Type B pancreatic cell (in vitro differentiated cells): ENCODE results near the gene CPLX1. TPM values are rescaled to one million over a fixed set of nuclear protein-coding genes. Genes with fewer than 3 reads are reported as not detected.

Experiments
- DNase-seq: peaks from one replicate; pipeline ENCODE4 v3.0.0; 2021; ENCODE audit warnings: mixed read lengths; ENCODE audit not compliant: unreplicated experiment; ENCODE audit errors: extremely low spot score
- H3K27ac Mint-ChIP-seq: 2 replicates; pipeline ENCODE4 v1.8.0; 2021; ENCODE audit warnings: mild to moderate bottlenecking, mixed read lengths
- H3K27me3 Mint-ChIP-seq: 2 replicates; pipeline ENCODE4 v1.8.0; 2021; ENCODE audit warnings: mixed read lengths
- H3K36me3 Mint-ChIP-seq: 2 replicates; pipeline ENCODE4 v1.8.0; 2021; ENCODE audit warnings: mixed read lengths
- H3K4me1 Mint-ChIP-seq: one replicate; pipeline ENCODE4 v1.8.0; 2021; ENCODE audit warnings: mixed read lengths; ENCODE audit not compliant: unreplicated experiment
- H3K4me3 Mint-ChIP-seq: 2 replicates; pipeline ENCODE4 v1.8.0; 2021; ENCODE audit warnings: mild to moderate bottlenecking, mixed read lengths
- H3K9me3 Mint-ChIP-seq: 2 replicates; pipeline ENCODE4 v1.8.0; 2021; ENCODE audit warnings: mixed read lengths
- total RNA-seq: library from RNA; stranded (reverse); gene quantifications from 2 replicates; pipeline ENCODE4 v1.2.1, GENCODE V29; 2021; ENCODE audit warnings: low replicate concordance
- TF ChIP-seq, protein P1 (sequence below): fragments of 200-600 bp; sonication (generic); conservative IDR thresholded peaks from 2 replicates; pipeline ENCODE4 v1.5.0; 2021; ENCODE audit warnings: antibody characterized with exemption, mild to moderate bottlenecking

CPLX1 gene
- total RNA-seq, 1 donor from 2014 or later: 5.6 TPM

DNA sequence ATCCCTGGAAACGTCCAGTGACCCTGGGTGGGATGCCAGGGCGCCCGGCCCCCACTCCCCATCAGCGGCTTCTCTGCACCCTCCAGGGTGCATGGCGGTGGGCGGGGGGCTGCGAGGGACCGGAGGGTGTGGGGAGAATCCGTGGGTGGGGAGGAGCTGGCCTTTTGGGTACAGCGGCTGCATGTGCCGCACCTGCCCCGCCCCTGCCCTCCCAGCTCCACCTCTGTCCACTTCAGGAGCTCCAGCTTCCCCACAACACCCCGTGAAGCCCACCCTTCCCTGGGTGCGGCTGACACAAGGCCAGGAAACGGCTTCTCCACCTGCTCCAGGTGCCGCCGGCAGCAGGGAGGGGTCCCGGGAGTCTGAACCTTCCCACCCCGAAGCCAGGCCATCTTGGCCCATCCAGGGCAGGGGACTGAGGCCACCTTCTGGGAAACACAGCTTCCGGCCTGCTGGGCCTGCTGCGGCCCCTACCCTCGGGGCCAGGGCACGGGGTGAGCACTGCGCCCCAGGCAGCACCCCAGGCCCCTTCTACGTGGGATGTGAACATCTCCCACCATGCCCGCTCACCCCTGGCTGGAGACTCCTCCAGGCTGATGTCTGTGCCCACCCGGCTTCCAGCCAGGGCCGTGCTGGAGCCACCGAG, 34.6 kb downstream of the CPLX1 start:
- DNase-seq: no peak
- Mint-ChIP-seq H3K9me3 (no peaks in the 10 kb centered on the region), H3K27me3 (peaks cover 40% of the 10 kb centered on the region), H3K36me3 (no peaks in the 10 kb centered on the region), H3K4me1 (peaks cover 9% of the 10 kb centered on the region), H3K4me3 (no peak overlapping the region), H3K27ac (no peak overlapping the region)
- TF ChIP-seq, protein P1, sequence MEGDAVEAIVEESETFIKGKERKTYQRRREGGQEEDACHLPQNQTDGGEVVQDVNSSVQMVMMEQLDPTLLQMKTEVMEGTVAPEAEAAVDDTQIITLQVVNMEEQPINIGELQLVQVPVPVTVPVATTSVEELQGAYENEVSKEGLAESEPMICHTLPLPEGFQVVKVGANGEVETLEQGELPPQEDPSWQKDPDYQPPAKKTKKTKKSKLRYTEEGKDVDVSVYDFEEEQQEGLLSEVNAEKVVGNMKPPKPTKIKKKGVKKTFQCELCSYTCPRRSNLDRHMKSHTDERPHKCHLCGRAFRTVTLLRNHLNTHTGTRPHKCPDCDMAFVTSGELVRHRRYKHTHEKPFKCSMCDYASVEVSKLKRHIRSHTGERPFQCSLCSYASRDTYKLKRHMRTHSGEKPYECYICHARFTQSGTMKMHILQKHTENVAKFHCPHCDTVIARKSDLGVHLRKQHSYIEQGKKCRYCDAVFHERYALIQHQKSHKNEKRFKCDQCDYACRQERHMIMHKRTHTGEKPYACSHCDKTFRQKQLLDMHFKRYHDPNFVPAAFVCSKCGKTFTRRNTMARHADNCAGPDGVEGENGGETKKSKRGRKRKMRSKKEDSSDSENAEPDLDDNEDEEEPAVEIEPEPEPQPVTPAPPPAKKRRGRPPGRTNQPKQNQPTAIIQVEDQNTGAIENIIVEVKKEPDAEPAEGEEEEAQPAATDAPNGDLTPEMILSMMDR: no peak

DNA sequence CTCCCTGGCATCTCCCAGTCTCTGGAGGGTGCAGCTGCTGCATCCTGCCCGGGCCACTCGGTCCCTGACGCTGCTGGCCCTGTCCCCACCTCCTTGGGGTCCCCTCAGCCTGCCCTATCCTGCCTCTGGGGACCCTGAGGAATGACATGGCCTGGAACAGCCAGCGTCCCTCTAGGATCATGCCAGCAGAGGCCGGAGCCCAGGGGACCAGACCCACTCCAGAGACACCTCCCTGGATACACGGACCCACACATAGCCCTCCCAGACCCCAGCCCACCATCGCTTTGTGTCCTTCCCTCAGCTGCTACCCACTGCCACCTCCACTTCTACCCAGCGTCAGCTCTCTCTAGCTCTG, 35.5 kb downstream of the CPLX1 start:
- peaks cover 33% of the 10 kb centered on the region for H3K27me3 Mint-ChIP-seq
- H3K27ac Mint-ChIP-seq: no peak overlapping the region
- no peaks in the 10 kb centered on the region for H3K9me3 Mint-ChIP-seq
- TF ChIP-seq, protein P1: no peak
- H3K4me3 Mint-ChIP-seq: no peak overlapping the region
- H3K36me3 Mint-ChIP-seq: no peaks in the 10 kb centered on the region
- peaks cover 9% of the 10 kb centered on the region for H3K4me1 Mint-ChIP-seq
- DNase-seq: no peak

DNA sequence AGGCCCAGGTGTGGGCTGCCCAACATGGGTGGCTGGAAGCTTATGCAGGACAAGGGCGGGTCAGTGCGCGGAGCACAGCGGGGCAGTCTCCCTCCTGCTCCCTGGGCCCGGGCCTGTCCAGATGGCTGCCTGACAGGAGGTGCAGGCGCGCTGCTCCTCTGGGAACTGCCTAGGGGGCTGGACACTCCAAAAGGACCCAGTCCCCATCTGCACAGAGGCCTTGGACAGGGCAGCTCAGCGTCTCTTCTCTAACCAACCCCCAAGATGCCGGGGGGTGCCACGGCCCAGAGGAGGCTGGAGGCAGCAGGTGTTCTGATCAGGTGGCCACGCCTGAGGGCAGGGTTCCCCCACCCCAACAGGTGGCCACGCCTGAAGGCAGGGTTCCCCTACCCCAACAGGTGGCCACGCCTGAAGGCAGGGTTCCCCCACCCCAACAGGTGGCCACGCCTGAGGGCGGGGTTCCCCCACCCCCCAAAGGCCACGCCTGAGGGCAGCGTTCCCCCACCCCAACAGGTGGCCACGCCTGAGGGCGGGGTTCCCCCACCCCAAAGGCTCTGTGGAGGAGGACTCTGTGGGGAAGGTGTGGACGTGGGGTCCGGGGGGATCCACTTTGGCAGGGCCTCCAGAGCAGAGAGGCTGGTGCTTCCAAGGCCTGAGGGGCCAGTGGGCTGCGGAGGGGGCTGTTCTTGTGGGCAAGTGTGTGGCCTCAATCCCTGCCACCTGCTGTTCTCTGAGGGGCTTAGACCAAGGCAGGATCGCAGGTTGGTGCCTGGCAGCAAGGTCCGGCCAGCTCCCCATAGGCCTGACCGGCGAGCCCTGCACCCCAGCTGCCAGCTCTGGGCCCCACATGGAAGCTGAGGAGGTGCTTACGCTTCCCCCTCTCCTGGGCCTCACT, 36.1 kb downstream of the CPLX1 start:
- Mint-ChIP-seq H3K27me3 (peaks cover 37% of the 10 kb centered on the region), H3K4me1 (peaks cover 9% of the 10 kb centered on the region), H3K27ac (no peak overlapping the region), H3K9me3 (no peaks in the 10 kb centered on the region), H3K4me3 (no peak overlapping the region), H3K36me3 (no peaks in the 10 kb centered on the region)
- DNase-seq: no peak
- TF ChIP-seq, protein P1: no peak

DNA sequence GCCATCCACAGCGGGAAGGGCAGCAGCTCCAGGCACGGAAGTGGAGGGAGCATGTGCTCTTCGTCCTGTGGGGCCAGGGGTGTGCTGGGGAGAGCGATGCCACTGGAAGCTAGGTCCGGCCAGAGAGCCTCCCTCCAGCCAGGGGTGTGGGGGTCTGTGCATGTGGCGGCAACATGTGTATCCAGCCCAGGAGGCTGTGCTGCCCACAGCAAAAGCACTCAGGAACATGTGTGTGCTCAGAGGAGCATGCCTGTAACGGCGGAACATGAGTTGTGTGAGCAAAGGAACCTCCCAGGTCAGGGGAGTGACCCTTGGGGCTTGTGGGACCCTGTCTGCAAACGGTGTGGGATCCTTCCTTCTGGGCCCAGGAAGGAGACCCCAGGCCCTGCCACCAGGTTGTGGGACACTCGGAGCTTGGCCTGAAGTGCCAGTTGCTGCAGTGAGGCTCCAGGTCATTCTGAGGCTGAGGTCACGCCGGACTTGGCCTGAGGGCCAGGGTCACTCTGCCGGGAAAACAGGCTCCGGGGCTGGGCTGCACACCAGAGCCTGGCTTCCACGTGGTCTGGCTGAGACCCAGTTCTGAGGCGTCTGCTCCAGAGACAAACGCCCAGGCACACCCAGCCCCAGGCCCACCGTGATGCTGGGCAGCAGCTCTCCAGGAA, 37.2 kb downstream of the CPLX1 start:
- Mint-ChIP-seq H3K4me3 (no peak overlapping the region), H3K9me3 (no peaks in the 10 kb centered on the region), H3K4me1 (peaks cover 9% of the 10 kb centered on the region), H3K27me3 (peaks cover 30% of the 10 kb centered on the region), H3K36me3 (no peaks in the 10 kb centered on the region), H3K27ac (no peak overlapping the region)
- DNase-seq: no peak
- TF ChIP-seq, protein P1: no peak

DNA sequence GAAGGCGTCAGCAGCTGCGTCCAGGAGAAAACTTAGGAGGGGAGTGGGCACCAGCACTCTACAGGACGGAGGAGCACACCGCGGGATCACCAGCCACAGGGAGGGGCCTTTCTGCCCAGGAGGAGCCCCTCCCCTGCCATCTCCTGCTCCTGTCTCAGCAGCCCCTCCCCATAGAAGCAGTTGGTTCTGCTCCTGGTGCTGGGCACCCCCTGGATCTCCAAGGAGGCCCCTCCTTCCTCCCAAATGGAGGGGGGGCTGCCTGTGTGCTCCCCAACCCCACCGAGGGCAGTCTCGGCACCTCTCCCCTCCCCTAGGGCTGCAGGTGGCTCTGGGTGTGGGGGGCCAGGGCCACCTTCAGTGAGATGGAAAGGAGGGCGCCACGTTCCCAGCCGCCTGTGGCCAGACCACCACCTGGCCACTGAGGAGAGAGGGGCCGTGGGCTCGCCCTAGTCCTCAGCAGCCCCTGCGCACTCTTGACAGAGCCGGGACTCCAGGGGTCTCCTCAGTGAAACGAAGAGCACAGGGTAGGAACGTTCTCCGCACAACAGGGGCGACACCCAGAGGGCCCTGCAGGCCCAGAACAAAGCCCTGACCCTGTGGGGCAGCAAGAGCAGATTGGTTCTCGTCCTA, 37.8 kb downstream of the CPLX1 start:
- Mint-ChIP-seq H3K4me3 (no peak overlapping the region), H3K9me3 (no peaks in the 10 kb centered on the region), H3K27me3 (peaks cover 26% of the 10 kb centered on the region), H3K36me3 (no peaks in the 10 kb centered on the region), H3K4me1 (peaks cover 9% of the 10 kb centered on the region), H3K27ac (no peak overlapping the region)
- no peak for DNase-seq
- TF ChIP-seq, protein P1: no peak
